ENCODE measurements around the gene TRIP4.

DNA sequence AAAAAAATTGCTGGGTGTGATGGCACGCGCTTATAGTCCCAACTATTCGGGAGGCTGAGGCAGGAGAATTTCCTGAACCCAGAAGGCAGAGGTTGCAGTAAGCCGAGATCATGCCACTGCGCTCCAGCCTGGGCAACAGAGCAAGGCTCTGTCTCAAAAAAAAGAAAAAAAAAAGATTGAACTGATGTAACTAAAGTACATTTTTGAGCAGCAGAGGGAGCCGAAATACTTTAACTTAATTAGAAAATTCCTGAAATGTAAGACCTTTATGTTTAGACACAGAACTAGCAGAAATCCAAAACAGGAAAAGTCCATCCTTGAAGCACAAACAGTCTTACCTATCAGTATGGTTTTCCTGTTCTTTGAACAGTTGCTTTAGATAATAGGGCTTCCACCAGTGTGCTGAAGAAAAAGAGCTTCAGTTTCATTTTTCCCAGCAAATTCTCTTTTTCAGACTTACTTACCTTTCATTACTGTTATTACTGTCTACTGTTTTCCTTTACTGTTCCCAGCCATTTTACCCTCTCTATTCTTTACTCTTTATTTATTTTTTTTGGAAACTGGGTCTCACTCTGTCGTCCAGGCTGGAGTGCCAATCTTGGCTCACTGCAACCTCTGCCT, 39.3 kb downstream of the TRIP4 start:
- TF ChIP-seq ZBTB21 (CRISPR knock-in tag; IDR thresholded peaks at IDR 0.05; ENCODE audit: borderline replicate concordance) (no peak), FOXJ3 (CRISPR knock-in tag; IDR thresholded peaks at IDR 0.05; ENCODE audit: borderline replicate concordance) (no peak), CREM (CRISPR knock-in tag; IDR thresholded peaks at IDR 0.05) (no peak)
- TF ChIP-seq, protein P1, sequence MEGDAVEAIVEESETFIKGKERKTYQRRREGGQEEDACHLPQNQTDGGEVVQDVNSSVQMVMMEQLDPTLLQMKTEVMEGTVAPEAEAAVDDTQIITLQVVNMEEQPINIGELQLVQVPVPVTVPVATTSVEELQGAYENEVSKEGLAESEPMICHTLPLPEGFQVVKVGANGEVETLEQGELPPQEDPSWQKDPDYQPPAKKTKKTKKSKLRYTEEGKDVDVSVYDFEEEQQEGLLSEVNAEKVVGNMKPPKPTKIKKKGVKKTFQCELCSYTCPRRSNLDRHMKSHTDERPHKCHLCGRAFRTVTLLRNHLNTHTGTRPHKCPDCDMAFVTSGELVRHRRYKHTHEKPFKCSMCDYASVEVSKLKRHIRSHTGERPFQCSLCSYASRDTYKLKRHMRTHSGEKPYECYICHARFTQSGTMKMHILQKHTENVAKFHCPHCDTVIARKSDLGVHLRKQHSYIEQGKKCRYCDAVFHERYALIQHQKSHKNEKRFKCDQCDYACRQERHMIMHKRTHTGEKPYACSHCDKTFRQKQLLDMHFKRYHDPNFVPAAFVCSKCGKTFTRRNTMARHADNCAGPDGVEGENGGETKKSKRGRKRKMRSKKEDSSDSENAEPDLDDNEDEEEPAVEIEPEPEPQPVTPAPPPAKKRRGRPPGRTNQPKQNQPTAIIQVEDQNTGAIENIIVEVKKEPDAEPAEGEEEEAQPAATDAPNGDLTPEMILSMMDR (IDR thresholded peaks at IDR 0.05), result no peak
